Brain microvascular endothelial cell (primary cell): ENCODE measurements around the gene OPTC.
"Not testable (repeated sequence)": the region's sequence is repeated elsewhere in the genome, so short reads cannot be mapped to it uniquely, and the experiment has no call there.

Experiments used
- DNase-seq: peaks from one replicate; pipeline ENCODE4 v3.0.0-alpha.2; 2020
- H3K27ac ChIP-seq: fragments of 250-450 bp; sonication (Bioruptor Pico); 2 replicates; pipeline ENCODE4 v1.5.1; 2020; ENCODE audit warnings: mild to moderate bottlenecking, moderate library complexity
- H3K27me3 ChIP-seq: fragments of 250-450 bp; sonication (Bioruptor Pico); replicated peaks from 2 replicates; pipeline ENCODE4 v1.5.1; 2020; ENCODE audit warnings: mild to moderate bottlenecking
- H3K36me3 ChIP-seq: fragments of 250-450 bp; sonication (Bioruptor Pico); replicated peaks from 2 replicates; pipeline ENCODE4 v1.5.1; 2020; ENCODE audit warnings: mild to moderate bottlenecking
- H3K4me3 ChIP-seq: 2 replicates; pipeline ENCODE4 v1.5.1; 2011; ENCODE audit warnings: low read depth, mild to moderate bottlenecking, control low read depth, low read length, moderate library complexity
- CTCF ChIP-seq: IDR thresholded peaks from 2 replicates; pipeline ENCODE4 v1.5.1; 2011; ENCODE audit warnings: low read depth, mild to moderate bottlenecking, moderate library complexity, low read length, control low read depth, inconsistent platforms; ENCODE audit errors: missing control alignments
- in situ Hi-C: cut with HindIII; loops from 2 replicates; pipeline ENCODE4 v1.10.0; 2017; ENCODE audit warnings: low sequenced_read_pairs, low pct_ligation_motif_present

Gene OPTC

DNA sequence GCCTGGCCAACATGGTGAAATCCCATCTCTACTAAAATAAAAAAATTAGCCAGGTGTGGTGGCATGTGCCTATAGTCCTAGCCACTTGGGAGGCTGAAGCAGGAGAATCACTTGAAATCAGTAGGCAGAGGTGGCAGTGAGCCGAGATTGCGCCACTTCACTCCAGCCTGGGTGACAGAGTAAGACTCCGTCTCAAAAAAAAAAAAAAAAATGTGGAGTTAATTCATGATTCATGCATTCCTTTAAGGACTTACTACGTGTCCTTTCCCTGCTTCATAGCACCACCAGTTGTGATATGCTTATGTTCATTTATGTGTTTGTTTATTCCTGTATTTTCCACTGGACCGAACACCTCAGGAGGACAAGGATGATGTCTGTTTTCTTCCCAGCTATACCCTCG is 31.1 kb upstream of the OPTC start:
- in situ Hi-C loops = no loop called here
- Histone ChIP-seq H3K27ac (no peak overlapping the region), H3K4me3 (no peak overlapping the region), H3K36me3 (no peaks in the 10 kb centered on the region), H3K27me3 (peaks cover 2% of the 10 kb centered on the region)
- peak; percentile 36 for DNase-seq
- no peak for TF ChIP-seq CTCF

DNA sequence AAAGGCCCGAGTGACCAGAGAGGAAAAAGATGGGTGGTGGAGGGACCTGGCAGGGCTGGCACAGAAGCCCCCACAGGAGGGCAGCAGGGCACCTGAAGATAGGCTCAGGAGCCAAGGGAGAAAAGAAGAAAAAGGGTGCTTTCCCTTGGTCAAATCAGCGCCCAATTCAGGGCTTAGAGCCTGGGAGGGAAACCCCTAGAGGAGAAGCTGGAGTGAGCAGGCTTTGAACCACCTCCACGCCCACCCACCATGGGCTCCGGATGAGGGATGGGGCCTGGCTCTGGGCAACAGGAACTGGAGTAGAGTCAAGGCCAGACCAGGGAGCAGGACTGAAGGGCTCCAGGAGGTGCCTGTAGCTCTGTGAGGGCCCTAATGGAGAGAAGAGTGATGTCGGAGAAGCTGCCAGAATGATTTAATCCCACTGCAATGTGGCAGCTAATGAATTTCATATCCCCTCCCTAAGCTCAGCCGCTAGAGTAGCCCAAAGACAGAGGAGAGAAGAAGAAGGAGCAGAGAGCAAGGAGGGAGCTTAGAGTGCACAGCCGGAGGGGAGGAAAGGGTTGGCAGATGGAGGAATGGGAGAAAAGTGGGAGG is 30.4 kb upstream of the OPTC start:
- in situ Hi-C loops = no loop called here
- H3K27me3 ChIP-seq = peaks cover 2% of the 10 kb centered on the region
- H3K36me3 ChIP-seq = no peaks in the 10 kb centered on the region
- H3K4me3 ChIP-seq = no peak overlapping the region
- TF ChIP-seq CTCF = peak; percentile 17
- no peak for DNase-seq
- no peak overlapping the region for H3K27ac ChIP-seq

- Histone ChIP-seq H3K36me3 (no peaks in the 10 kb centered on the region), H3K27ac (no peak overlapping the region), H3K4me3 (no peak overlapping the region), H3K27me3 (peaks cover 2% of the 10 kb centered on the region)
- in situ Hi-C loops = no loop called here
- no peak for TF ChIP-seq CTCF
- no peak for DNase-seq
These were observed 29.7 kb upstream of the OPTC start for GRCh38 chr1:203464226-203464625.

- H3K4me3 ChIP-seq = no peak overlapping the region
- no peak overlapping the region for H3K27ac ChIP-seq
- in situ Hi-C loops = no loop called here
- H3K27me3 ChIP-seq = peaks cover 2% of the 10 kb centered on the region
- DNase-seq = no peak
- no peaks in the 10 kb centered on the region for H3K36me3 ChIP-seq
- TF ChIP-seq CTCF = no peak
These were observed 29.2 kb upstream of the OPTC start for GRCh38 chr1:203464743-203465142.

DNA sequence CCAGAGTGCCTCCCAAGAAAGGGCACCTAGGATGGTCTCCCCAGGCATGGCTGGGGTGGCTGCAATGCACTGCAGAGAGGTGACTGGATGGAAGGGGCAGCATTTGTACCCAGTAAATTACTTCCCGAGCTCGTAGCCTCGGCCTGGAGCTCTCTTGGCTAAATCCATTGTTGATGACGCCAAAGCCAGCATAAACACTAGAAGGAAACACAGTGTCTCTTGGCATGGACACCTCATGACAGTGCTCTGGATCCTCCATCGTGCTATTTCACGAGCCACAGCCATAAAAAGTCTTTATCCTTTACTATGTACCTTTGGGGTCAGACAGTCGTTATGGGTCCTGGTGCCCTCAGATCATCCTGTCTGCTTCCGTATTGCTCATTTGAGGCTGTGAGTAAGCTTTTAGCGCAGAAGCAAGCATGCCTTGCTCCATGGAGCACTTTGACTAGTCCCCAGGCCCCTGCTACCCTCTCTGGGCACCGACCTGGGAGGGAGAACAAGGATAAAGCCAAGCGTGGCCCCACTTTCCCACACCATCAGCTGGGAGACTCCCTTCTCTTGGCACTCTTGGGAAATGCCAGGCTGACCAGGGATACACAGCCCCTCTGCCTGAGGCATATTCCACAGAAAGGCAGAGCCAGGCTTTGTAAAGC is 28.7 kb upstream of the OPTC start:
- H3K36me3 ChIP-seq = no peaks in the 10 kb centered on the region
- in situ Hi-C loops = no loop called here
- H3K4me3 ChIP-seq = no peak overlapping the region
- H3K27me3 ChIP-seq = peaks cover 2% of the 10 kb centered on the region
- TF ChIP-seq CTCF = no peak
- no peak overlapping the region for H3K27ac ChIP-seq
- DNase-seq = no peak

DNA sequence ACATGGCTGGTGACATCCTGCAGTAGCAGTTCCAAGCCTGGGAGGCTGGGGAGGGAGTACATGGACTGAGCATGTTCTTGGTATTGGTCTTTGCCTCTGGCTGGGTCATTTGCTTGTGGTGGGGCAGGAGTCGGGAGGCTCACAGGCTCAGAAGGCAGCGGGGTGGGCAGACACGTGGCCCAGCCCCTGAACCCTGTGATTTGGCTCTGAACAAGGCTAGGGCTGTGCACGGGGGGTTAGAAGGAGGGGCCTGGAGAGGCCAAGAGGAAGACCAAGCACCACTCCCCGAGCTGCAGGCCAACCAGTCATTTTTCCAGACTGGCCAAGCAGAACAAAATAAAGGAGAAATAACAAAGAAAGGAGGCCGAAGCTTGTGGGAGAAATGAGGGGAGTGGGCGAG is 28.0 kb upstream of the OPTC start:
- Histone ChIP-seq H3K36me3 (no peaks in the 10 kb centered on the region), H3K27me3 (peaks cover 2% of the 10 kb centered on the region), H3K4me3 (no peak overlapping the region), H3K27ac (no peak overlapping the region)
- no peak for DNase-seq
- in situ Hi-C loops = no loop called here
- TF ChIP-seq CTCF = no peak

GRCh38 chr1:203466906-203467549 is 26.9 kb upstream of the OPTC start:
- DNase-seq, in situ Hi-C loops, H3K36me3 ChIP-seq, H3K4me3 ChIP-seq, H3K27ac ChIP-seq, H3K27me3 ChIP-seq: not testable (repeated sequence)
